Lung (tissue), 12 donors: ENCODE data around the gene CXCL17. TPM values are rescaled to one million over a fixed set of nuclear protein-coding genes. Genes with fewer than 3 reads are reported as not detected.

Experiments used
- ATAC-seq: fragments of 200-7000 bp; cut with Tn5 transposase; one replicate; pipeline ENCODE4 v1.9.1; 2020; ENCODE audit warnings: moderate number of reproducible peaks; ENCODE audit not compliant: insufficient read depth, low FRiP score
- DNase-seq, 3 donors: peaks; one replicate each; pipeline ENCODE4 v3.0.0-alpha.2; 2013 to 2017
- H3K27ac ChIP-seq, 2 donors: one replicate each; pipeline ENCODE4 v1.5.1; 2013; ENCODE audit warnings: mild to moderate bottlenecking in 2 of 2, moderate library complexity in 2 of 2, control low read depth in 1 of 2, inconsistent platforms in 1 of 2, low read depth in 1 of 2, low read length in 1 of 2
- H3K27me3 ChIP-seq, 3 donors: one replicate each; pipeline ENCODE4 v1.5.1; 2013; ENCODE audit warnings: low read length in 2 of 3; ENCODE audit not compliant: control insufficient read depth in 3 of 3, insufficient read depth in 3 of 3
- H3K36me3 ChIP-seq, 4 donors: one replicate each; pipeline ENCODE4 v1.5.1; 2013; ENCODE audit warnings: low read length in 4 of 4, mild to moderate bottlenecking in 1 of 4, moderate library complexity in 1 of 4; ENCODE audit not compliant: control insufficient read depth in 4 of 4, insufficient read depth in 4 of 4
- H3K4me1 ChIP-seq, 5 donors: one replicate each; pipeline ENCODE4 v1.5.1; 2013; ENCODE audit warnings: low read length in 5 of 5, mild to moderate bottlenecking in 2 of 5, moderate library complexity in 1 of 5; ENCODE audit not compliant: control insufficient read depth in 5 of 5, insufficient read depth in 5 of 5
- H3K4me3 ChIP-seq: one replicate; pipeline ENCODE4 v1.5.1; 2013; ENCODE audit warnings: mild to moderate bottlenecking, control low read depth, moderate library complexity
- H3K9ac ChIP-seq, 2 donors: one replicate each; pipeline ENCODE4 v1.5.1; 2013; ENCODE audit warnings: low read length in 2 of 2, control low read depth in 1 of 2; ENCODE audit not compliant: insufficient read depth in 1 of 2
- H3K9me3 ChIP-seq, 4 donors: one replicate each; pipeline ENCODE4 v1.5.1; 2013; ENCODE audit warnings: low read length in 3 of 4, mild to moderate bottlenecking in 1 of 4, moderate library complexity in 1 of 4; ENCODE audit not compliant: control insufficient read depth in 4 of 4, insufficient read depth in 3 of 4
- WGBS, 2 donors: extraction: QIAGEN DNeasy Blood & Tissue Kit; methylation state at CpG; one replicate each; pipeline ENCODE4 v1.1.7; 2013; 5-methylcytosine and 5-hydroxymethylcytosine counted together
- polyA plus RNA-seq, 2 donors: library from polyadenylated mRNA; stranded (reverse); fragments of 200-250 nt; gene quantifications; one replicate each; pipeline ENCODE4 v1.2.1, GENCODE V29; 2013
- total RNA-seq, 2 donors: library from RNA; depleted of rRNA in 1 of 2; stranded (reverse); fragments of >200 nt in 1 of 2; gene quantifications; one replicate each; pipeline ENCODE4 v1.2.1, GENCODE V29; 2014 to 2021
- TF ChIP-seq, protein P1 (sequence below): IDR thresholded peaks from 2 replicates; pipeline ENCODE4 v1.5.1; 2012; ENCODE audit warnings: mild to moderate bottlenecking; ENCODE audit errors: control extremely low read depth, extremely low read depth
- donor health status: control.
- donor health status: control.
- donor health status: Bipolar disorder and iron deficiency.
- donor health status: healthy.
- donor health status: DM: yes; HTN: yes; CAD: no.

The CXCL17 gene
- total and polyA plus RNA-seq, 4 donors: 98.9 to 688 (median 221) TPM

DNA sequence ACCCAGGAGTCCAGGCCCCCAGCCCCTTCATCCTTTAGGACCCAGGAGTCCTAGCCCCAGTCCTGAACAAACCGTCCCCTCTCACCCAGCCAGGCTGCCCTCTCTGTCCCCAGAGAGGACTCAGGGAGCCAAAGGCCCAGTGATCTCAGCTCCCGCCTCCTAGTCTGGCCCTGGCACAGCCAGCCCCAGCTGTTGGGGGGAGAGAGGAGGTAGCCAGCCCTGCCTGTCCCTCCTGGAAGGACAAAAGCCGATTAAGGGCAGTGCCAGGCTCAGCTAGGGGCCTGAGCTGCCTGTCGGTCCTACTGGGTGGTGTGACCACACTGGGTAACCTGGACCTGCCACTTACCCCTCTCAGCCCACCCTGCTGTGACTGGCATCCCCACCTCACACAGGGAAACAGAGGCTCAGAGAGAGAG is 30.1 kb downstream of the CXCL17 start:
- WGBS, 2 donors: 89 to 93% methylated on average over 4 of the region's 4 CpGs
- DNase-seq (no peak), ATAC-seq (no peak)
- no peak overlapping the region for H3K27ac ChIP-seq
- TF ChIP-seq, protein P1, sequence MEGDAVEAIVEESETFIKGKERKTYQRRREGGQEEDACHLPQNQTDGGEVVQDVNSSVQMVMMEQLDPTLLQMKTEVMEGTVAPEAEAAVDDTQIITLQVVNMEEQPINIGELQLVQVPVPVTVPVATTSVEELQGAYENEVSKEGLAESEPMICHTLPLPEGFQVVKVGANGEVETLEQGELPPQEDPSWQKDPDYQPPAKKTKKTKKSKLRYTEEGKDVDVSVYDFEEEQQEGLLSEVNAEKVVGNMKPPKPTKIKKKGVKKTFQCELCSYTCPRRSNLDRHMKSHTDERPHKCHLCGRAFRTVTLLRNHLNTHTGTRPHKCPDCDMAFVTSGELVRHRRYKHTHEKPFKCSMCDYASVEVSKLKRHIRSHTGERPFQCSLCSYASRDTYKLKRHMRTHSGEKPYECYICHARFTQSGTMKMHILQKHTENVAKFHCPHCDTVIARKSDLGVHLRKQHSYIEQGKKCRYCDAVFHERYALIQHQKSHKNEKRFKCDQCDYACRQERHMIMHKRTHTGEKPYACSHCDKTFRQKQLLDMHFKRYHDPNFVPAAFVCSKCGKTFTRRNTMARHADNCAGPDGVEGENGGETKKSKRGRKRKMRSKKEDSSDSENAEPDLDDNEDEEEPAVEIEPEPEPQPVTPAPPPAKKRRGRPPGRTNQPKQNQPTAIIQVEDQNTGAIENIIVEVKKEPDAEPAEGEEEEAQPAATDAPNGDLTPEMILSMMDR: no peak
- no peak overlapping the region for H3K9ac ChIP-seq
- no peaks in the 10 kb centered on the region for H3K27me3 ChIP-seq
- H3K4me3 ChIP-seq: no peak overlapping the region
- peaks cover 0 to 2% (median 0%) of the 10 kb centered on the region in 4 donors for H3K36me3 ChIP-seq
- H3K4me1 ChIP-seq: peaks cover 0 to 7% (median 0%) of the 10 kb centered on the region in 5 donors
- H3K9me3 ChIP-seq: no peaks in the 10 kb centered on the region

DNA sequence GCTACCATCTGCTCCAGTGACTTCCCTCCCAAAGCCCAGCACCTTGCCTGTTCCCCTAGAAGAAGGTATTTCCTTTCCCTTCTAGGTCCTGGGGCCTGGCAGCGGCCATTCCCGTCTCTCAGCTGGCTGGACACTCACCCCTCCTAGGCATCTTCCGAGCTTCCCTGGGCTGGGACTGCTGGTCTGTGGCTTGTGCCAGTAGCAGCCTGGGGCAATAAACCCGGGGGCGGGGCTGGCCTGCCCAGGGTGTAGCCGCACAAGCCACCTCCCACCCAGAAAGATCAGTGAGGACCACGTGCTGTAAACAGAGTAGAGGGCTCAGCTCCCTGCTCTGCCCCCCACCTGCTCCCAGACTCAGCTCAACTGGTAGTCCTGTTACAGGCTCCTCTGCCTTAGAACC is 30.5 kb downstream of the CXCL17 start:
- no peak for DNase-seq
- H3K27ac ChIP-seq: no peak overlapping the region
- no peaks in the 10 kb centered on the region for H3K27me3 ChIP-seq
- H3K9ac ChIP-seq: no peak overlapping the region
- no peak for ATAC-seq
- H3K9me3 ChIP-seq: no peaks in the 10 kb centered on the region
- WGBS, 2 donors: 79 to 89% methylated on average over 7 of the region's 7 CpGs
- peaks cover 0 to 2% (median 0%) of the 10 kb centered on the region in 4 donors for H3K36me3 ChIP-seq
- no peak overlapping the region for H3K4me3 ChIP-seq
- TF ChIP-seq, protein P1: no peak
- H3K4me1 ChIP-seq: peaks cover 0 to 7% (median 0%) of the 10 kb centered on the region in 5 donors

DNA sequence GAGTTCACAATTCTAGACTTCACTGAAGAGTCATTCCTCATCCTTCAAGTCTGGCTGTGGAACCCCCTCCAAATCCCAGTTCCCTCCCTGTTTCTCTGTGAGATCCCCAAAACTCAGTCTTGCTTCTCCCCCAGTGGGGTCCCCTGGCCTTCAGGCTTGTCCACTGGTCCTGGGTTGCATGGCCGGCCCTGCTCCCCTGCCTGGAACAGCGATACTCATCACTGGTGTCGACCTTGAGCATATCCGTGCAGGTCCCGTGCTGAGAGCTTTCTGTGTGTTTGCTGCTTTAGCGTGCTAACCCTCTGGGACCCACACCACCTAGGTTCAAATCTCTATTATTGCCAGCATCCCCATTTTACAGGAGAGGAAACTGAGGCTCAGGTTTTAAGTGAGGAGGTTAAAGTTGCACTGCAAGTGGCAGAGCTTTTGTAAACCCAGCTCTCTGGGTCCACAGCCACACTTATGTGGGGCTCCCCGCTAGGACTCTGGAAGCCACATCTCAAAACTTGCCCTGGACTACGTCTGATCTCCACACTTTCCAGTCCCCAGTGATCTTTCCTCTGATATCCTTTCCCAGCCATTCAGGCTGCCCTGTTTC is 31.1 kb downstream of the CXCL17 start:
- H3K4me1 ChIP-seq: peaks cover 0 to 7% (median 0%) of the 10 kb centered on the region in 5 donors
- H3K36me3 ChIP-seq: peaks cover 0 to 2% (median 0%) of the 10 kb centered on the region in 4 donors
- no peak for DNase-seq
- H3K27ac ChIP-seq: no peak overlapping the region
- H3K9me3 ChIP-seq: no peaks in the 10 kb centered on the region
- no peaks in the 10 kb centered on the region for H3K27me3 ChIP-seq
- WGBS, 2 donors: 96 to 97% methylated on average over 8 of the region's 8 CpGs
- no peak overlapping the region for H3K9ac ChIP-seq
- TF ChIP-seq, protein P1: no peak
- no peak overlapping the region for H3K4me3 ChIP-seq
- ATAC-seq: no peak

DNA sequence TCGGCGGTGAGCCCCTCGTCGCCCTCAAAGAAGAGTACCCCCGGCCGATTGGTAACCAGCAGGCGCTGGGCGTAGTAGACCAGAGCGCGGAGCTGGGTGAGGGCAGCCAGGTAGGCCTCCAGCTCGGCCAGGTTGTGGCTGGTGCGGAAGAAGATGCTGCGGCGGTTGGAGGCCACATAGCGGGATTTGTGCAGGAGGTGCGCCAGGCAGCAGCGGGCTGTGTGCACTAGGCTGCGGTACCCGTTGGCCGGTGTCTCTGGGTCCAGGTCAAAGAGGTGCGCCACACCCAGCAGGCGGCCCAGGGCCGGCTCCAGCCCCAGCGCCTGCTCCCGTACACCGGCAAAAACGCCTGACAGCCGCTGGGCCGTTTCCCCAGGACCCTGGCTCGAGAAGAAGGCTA is 32.4 kb downstream of the CXCL17 start:
- 93 to 96% methylated on average over 30 of the region's 30 CpGs for WGBS, 2 donors
- TF ChIP-seq, protein P1: no peak
- DNase-seq (no peak), ATAC-seq (no peak)
- Histone ChIP-seq H3K4me3 (no peak overlapping the region), H3K9ac (no peak overlapping the region), H3K36me3 (peaks cover 0 to 2% (median under 1%) of the 10 kb centered on the region in 4 donors), H3K27me3 (no peaks in the 10 kb centered on the region), H3K4me1 (peaks cover 0 to 7% (median 0%) of the 10 kb centered on the region in 5 donors), H3K27ac (no peak overlapping the region), H3K9me3 (no peaks in the 10 kb centered on the region)
